Progenitor cell of endocrine pancreas (in vitro differentiated cells): ENCODE results near the gene MAPKAPK3. TPM values are rescaled to one million over a fixed set of nuclear protein-coding genes. Genes with fewer than 3 reads are reported as not detected.

Source experiments
- DNase-seq: peaks from one replicate; pipeline ENCODE4 v3.0.0; 2021; ENCODE audit warnings: low spot score; ENCODE audit not compliant: unreplicated experiment
- H3K27ac Mint-ChIP-seq: 2 replicates; pipeline ENCODE4 v1.8.0; 2021; ENCODE audit warnings: mild to moderate bottlenecking, moderate library complexity, mixed read lengths
- H3K27me3 Mint-ChIP-seq: 2 replicates; pipeline ENCODE4 v1.8.0; 2021; ENCODE audit warnings: mixed read lengths
- H3K36me3 Mint-ChIP-seq: 2 replicates; pipeline ENCODE4 v1.8.0; 2022; ENCODE audit warnings: mixed read lengths; ENCODE audit not compliant: insufficient read depth
- H3K4me1 Mint-ChIP-seq: 2 replicates; pipeline ENCODE4 v1.8.0; 2021; ENCODE audit warnings: low read depth, mixed read lengths
- H3K4me3 Mint-ChIP-seq: 2 replicates; pipeline ENCODE4 v1.8.0; 2021; ENCODE audit warnings: low read depth, mild to moderate bottlenecking, moderate library complexity, mixed read lengths
- H3K9me3 Mint-ChIP-seq: 2 replicates; pipeline ENCODE4 v1.8.0; 2021; ENCODE audit warnings: low read depth, mixed read lengths
- CTCF ChIP-seq: fragments of 200-600 bp; sonication (generic); IDR thresholded peaks from one replicate; pipeline ENCODE4 v1.5.0; 2021; ENCODE audit warnings: antibody characterized with exemption, mild to moderate bottlenecking; ENCODE audit not compliant: unreplicated experiment
- total RNA-seq: library from RNA; stranded (reverse); gene quantifications from 2 replicates; pipeline ENCODE4 v1.2.1, GENCODE V29; 2021

MAPKAPK3 gene
- total RNA-seq, 1 donor from 2014 or later = 40.8 TPM

DNA sequence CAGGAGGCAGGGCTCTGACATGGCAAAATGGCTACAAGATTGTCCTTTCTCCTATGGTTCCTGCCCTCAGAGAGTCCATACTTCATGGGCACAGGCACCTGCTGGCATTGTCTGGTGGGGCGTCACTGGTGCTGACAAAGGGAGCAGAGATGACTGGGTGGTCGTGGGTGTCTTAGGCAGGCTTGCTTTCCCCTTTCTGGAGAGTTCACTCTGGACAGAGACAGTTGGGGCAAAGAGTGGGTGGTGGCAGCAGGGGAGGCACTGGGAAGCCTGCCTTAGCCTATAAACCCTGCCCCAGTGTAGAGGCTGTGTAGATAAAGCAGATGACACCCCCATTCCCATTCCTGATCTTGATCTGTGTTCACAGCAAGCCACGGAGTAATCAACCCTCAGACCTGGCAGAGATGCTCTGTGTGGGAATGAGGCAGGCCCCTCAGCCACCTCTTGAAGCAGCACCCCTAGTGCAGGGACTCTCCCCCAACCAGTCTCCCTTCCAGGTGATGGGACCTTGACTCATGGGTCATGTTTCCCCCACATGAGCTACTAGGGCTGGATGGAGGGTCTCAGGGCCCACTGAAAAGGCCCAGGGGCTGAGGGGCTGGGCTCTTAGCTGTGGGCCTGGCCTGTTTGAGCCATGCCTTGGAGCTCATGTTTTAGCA, 37.1 kb downstream of the MAPKAPK3 start:
- Mint-ChIP-seq H3K27me3 (peaks cover 7% of the 10 kb centered on the region), H3K27ac (no peak overlapping the region), H3K36me3 (no peaks in the 10 kb centered on the region), H3K4me3 (no peak overlapping the region), H3K4me1 (no peaks in the 10 kb centered on the region), H3K9me3 (no peaks in the 10 kb centered on the region)
- no peak for TF ChIP-seq CTCF
- no peak for DNase-seq

GRCh38 chr3:50655009-50655830, 38.3 kb downstream of the MAPKAPK3 start:
- no peaks in the 10 kb centered on the region for H3K4me1 Mint-ChIP-seq
- no peak overlapping the region for H3K4me3 Mint-ChIP-seq
- DNase-seq = no peak
- no peaks in the 10 kb centered on the region for H3K36me3 Mint-ChIP-seq
- no peaks in the 10 kb centered on the region for H3K9me3 Mint-ChIP-seq
- no peak overlapping the region for H3K27ac Mint-ChIP-seq
- peaks cover 7% of the 10 kb centered on the region for H3K27me3 Mint-ChIP-seq
- TF ChIP-seq CTCF = no peak

DNA sequence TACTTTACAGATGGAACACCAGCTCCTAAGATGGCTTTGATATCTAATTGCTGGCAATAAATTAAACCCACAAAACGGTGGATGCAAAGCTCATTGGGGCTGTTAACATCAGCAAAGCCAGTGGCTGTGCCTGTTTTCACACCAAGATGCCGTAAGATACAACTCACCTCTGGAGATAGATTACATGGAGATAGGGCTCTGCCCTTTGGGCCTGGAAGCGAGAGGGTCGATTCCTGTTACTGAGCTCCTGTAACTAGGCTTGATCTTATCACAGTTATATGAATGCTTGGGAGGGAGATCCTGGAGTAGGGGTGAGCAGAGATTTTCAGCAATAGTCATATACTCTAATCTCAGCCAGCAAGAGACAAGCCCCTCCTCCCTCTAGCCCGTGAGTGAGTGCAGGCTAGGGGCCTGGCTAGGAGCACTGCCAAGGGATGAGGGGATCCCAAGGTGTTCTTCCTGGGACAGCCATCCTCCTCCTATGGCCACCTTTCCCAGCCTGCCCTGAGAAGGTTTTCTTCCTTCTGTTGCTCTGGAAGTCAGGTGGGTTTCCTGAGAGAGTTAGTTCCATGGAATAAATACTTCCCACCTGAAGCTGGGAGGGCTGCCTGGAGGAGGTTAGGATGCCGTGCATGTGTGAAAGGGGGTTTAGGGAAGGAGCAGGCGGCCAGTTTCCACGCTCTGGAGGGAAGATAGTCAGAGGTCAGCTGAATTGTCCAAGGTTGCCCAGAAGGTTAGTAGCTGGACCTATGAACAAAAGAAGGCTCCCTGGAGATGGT, 39.7 kb downstream of the MAPKAPK3 start:
- H3K4me3 Mint-ChIP-seq = no peak overlapping the region
- peaks cover 8% of the 10 kb centered on the region for H3K27me3 Mint-ChIP-seq
- H3K9me3 Mint-ChIP-seq = no peaks in the 10 kb centered on the region
- no peak for TF ChIP-seq CTCF
- no peak overlapping the region for H3K27ac Mint-ChIP-seq
- H3K4me1 Mint-ChIP-seq = no peaks in the 10 kb centered on the region
- H3K36me3 Mint-ChIP-seq = no peaks in the 10 kb centered on the region
- no peak for DNase-seq

- H3K4me3 Mint-ChIP-seq = no peak overlapping the region
- no peaks in the 10 kb centered on the region for H3K36me3 Mint-ChIP-seq
- TF ChIP-seq CTCF = no peak
- H3K4me1 Mint-ChIP-seq = no peaks in the 10 kb centered on the region
- no peak for DNase-seq
- peaks cover 13% of the 10 kb centered on the region for H3K27me3 Mint-ChIP-seq
- no peak overlapping the region for H3K27ac Mint-ChIP-seq
- no peaks in the 10 kb centered on the region for H3K9me3 Mint-ChIP-seq
Observed at GRCh38 chr3:50657407-50657806, 40.5 kb downstream of the MAPKAPK3 start.

DNA sequence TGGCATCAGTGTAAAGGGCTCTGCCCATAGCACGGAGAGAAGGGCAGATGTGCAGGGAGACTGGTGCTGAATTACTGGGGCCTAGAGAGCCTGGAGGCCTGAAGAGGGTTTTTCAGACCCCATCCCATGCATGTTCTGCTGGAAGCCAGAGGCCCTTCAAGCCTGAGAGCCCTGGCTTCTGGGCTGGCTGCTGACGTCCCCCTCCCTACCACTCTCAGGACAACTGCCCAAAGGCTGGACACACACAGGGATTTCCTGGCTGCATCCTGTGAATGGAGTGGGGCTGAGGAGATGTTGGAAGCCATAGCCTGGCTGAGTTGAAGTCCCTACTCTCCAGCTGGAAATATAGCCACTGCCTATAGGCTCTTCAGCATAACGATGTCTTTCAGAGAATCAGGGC, 40.9 kb downstream of the MAPKAPK3 start:
- no peak overlapping the region for H3K4me3 Mint-ChIP-seq
- no peak overlapping the region for H3K27ac Mint-ChIP-seq
- DNase-seq = no peak
- peaks cover 13% of the 10 kb centered on the region for H3K27me3 Mint-ChIP-seq
- no peak for TF ChIP-seq CTCF
- H3K36me3 Mint-ChIP-seq = no peaks in the 10 kb centered on the region
- H3K9me3 Mint-ChIP-seq = no peaks in the 10 kb centered on the region
- H3K4me1 Mint-ChIP-seq = no peaks in the 10 kb centered on the region
